CD4-positive, alpha-beta T cell treated with Interferon gamma for 1 hour (primary cell): Measurements from ENCODE around the gene DLK1.

Source experiments
- DNase-seq: peaks from one replicate; pipeline ENCODE4 v3.0.0-alpha.2; 2020

The DLK1 gene

GRCh38 chr14:100715803-100716202, 10.9 kb upstream of the DLK1 start:
- DNase-seq, result no peak

- DNase-seq, result no peak
Observed at GRCh38 chr14:100717386-100717785, 9.3 kb upstream of the DLK1 start.

GRCh38 chr14:100719976-100720520, 6.6 kb upstream of the DLK1 start:
- no peak for DNase-seq

GRCh38 chr14:100721568-100721967, 5.1 kb upstream of the DLK1 start:
- DNase-seq, result no peak

DNA sequence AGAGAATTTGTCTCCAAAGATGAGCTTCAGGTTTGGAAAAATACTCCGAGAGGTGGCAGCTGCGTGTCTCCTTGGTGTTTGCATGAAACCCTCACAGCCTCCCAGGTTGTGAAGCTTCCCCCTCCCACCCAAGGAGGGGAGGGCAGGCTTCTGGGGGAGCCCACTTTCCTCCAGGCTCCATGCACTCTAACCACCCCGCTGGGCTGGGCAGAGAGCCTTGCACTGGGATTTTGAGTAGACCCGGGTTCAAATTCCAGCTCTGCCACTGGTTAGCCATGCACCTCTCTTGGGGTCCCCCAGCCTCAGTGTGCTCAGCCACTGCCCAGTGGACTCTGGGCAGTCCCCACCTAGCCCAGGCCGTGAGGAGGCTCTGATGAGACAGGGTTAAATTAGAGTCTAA, 4.3 kb upstream of the DLK1 start:
- no peak for DNase-seq

GRCh38 chr14:100723135-100723829, 3.4 kb upstream of the DLK1 start:
- DNase-seq, result no peak

GRCh38 chr14:100723830-100724437, 2.8 kb upstream of the DLK1 start:
- DNase-seq, result no peak

DNA sequence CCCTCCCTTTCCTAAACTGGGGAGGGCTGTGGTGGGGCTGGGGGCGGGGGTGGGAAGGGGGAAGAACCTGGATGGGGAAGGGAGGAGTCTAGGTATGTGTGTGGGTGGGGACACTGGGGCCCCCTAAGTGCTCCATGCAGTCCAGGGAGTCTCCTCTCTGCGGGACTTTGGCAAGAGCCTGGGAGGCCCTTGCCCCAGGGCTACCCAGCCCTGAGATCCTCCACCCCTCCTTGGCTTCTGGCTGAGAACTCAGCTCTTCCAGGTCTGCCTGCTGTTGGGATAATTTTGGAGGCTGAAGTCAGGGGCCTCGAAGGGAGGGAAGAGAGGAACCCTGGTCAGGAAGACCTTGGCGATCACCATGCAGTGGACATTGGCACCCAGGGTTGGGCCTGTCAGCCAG, 2.2 kb upstream of the DLK1 start:
- DNase-seq, result no peak

DNA sequence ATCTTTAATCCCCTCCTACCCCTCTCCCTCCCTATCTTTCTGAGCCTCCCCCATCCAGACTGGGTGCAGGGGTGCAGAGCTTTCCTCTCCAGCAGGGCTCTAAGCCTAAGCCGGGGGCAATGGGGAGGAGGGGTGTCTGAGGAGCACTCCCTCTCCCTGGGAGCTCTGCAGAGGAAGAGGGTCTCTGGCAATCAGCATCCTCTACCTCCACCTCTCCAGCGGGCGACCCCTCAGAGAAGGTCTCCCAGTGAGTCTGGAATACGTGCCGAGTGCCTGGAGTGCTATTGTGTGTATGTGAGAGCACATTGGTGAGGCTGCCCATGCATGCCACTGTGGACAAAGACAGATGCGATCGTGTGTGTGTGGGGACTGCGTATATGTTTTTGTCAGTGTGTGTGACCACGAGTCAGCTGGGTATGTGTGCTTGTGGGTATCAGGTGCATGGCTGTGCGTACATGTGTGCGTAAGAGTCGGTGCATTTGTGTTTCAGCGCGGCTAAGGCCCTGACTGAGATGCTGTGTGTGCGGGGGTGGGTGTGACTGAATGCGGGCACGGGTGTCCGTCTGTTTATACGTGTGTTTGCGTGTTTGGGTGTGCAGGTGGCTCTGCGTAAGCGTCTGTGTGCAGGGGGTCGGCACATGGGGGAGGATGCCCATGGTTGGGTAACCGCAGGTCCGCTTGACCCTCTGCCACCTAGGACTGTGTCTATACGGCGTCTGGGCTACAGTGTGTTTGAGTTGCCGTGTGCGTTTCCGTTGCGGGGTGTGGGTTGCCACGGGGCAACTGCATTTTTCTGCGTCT, 905 bp upstream of the DLK1 start:
- DNase-seq, result no peak

DNA sequence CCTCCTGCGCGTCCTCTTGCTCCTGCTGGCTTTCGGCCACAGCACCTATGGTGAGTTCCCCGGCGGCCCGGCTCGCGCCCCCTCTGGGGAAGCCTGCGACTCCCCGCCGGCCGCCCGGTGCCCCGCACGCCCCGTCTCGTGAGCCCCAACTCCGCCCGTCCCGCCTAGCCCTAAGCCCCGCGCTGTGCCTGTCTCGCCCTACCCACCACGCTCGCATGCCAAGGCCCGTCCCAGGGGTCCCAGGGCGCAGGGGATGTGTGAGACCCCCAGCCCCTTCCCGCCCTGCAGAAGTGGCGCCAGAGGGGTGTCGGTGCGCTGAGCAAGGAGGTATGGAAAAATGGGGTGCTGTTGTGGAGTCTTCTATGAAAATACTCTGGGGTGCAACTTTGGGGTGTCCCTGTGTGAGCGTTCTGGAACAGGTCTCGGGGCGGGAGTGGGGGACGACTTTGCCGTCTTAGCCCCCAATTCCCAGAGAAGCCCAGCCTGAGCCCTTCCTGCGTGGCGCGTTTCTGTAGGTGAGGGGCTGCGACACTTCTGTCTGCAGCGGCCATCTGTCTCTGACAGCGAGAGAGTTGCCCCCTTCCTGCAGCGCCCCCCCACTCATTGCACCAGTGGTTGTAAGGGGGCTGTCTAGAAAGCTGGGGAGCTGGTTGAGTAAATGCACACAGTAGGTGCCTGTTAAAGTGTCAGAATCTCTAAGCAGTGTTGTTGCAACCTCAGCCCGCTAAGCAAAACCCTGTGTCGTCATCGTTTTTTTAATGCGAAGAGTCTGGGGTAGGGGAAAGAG, 587 bp downstream of the DLK1 start:
- no peak for DNase-seq

GRCh38 chr14:100727873-100728240, 1.2 kb downstream of the DLK1 start:
- DNase-seq, result no peak

GRCh38 chr14:100728962-100729361, 2.3 kb downstream of the DLK1 start:
- DNase-seq, result no peak

GRCh38 chr14:100729982-100730381, 3.3 kb downstream of the DLK1 start:
- no peak for DNase-seq

GRCh38 chr14:100730581-100730980, 3.9 kb downstream of the DLK1 start:
- no peak for DNase-seq

- DNase-seq, result no peak
Observed at GRCh38 chr14:100731011-100731670, 4.4 kb downstream of the DLK1 start.

DNA sequence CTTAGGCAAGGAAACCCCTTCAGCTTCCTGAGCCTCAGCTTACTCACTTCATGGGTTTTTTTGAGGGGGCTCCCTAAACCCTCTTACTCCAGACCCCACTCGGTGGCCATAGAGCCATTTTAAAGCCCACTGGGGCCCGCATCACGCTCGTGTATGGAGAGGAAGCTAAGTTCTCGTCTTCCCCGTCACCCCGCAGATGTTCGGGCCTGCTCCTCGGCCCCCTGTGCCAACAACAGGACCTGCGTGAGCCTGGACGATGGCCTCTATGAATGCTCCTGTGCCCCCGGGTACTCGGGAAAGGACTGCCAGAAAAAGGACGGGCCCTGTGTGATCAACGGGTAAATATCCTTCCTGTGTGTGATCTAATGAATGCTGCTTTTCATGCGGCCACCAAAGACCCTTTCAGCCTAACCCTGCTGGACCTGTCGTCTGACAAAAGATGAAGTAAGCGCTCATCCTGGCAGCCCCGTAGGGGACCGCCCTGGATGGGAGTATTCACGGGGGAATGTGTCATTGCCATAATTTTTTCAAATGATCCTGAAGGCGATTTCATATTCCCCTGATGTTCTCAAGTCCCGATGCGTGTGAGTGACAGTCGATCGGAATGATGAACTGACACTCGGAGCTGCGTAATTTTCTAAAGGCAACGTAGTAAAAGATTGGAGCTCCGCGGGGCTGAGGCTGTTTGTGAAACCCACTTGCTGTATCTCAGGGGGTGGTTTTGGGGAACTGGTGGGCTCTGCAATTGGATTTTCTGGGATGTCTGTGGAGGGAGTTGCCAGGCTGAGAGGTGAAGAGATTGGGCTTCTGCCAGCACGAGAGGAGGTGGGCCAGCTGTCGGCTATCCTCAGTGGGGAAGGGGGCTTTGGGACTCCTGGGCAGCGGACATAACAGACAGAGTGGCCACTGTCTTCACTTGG, 5.4 kb downstream of the DLK1 start:
- no peak for DNase-seq

DNA sequence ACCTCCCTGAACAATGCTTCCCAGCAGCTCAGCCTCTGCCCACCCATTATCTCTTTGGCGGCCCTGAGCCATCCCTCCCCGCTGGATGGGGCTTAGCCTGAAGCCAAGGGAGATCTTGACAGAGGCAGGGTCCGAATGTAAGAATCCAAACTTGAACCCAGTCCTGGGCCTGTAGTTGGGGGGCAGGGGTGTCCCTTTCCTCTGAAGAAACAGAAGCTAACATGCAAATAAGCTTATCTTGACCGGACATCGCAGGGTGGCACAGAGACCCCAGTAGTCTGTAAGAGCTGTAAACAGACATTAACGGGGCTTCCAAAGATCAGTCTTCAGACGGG, 6.0 kb downstream of the DLK1 start:
- no peak for DNase-seq

DNA sequence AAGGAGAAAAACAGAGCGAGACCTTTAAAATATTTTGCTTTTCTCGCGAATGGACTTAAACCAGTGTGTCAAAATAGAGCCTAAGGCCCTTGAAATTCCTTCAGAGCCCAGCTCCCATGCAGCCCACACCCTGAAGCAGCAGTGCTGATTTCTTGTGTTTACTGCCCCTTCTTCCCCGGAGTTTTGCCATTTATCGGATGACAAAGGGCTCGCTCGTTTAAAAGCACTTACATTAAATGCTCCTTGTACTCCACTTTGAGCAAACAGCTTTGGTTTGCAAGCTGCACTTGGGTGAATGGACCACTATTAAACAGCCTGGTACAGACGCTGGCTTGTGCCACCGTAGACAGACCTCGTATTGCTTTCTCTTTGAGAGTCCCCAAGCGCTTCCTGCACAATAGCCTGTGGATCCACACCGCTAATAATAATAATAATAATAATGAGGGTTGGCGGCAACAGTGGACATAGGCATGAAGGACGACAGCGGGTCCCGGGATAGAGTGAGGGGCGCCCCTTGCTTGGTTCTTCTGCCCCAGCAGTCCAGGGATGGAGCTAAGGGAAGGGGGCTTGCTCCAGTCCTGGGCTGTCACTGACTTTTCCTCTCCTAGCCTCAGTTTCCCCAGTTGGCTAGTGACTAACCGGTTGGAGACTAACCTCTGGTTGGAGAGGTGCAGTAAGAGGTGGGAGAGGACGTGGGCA, 6.6 kb downstream of the DLK1 start:
- DNase-seq, result no peak

GRCh38 chr14:100734031-100734990, 7.6 kb downstream of the DLK1 start:
- DNase-seq, result no peak

GRCh38 chr14:100735271-100735670, 8.6 kb downstream of the DLK1 start:
- no peak for DNase-seq
